OCI-LY7 (cell line): Measurements from ENCODE around the gene COL8A1.

Experiments used
- EZH2phosphoT487 ChIP-seq: fragments of 200-600 bp; sonication (generic); IDR thresholded peaks from 2 replicates; pipeline ENCODE4 v1.6.1; 2018; ENCODE audit warnings: low read depth, borderline replicate concordance, mild to moderate bottlenecking, mixed run types, antibody characterized with exemption, low read length, moderate library complexity, mixed read lengths
- TF ChIP-seq, protein P1 (sequence below): fragments of 200-600 bp; sonication (generic); conservative IDR thresholded peaks from 2 replicates; pipeline ENCODE4 v1.5.1; 2014; ENCODE audit warnings: mild to moderate bottlenecking, antibody characterized with exemption, low read length, moderate library complexity, mixed read lengths

DNA sequence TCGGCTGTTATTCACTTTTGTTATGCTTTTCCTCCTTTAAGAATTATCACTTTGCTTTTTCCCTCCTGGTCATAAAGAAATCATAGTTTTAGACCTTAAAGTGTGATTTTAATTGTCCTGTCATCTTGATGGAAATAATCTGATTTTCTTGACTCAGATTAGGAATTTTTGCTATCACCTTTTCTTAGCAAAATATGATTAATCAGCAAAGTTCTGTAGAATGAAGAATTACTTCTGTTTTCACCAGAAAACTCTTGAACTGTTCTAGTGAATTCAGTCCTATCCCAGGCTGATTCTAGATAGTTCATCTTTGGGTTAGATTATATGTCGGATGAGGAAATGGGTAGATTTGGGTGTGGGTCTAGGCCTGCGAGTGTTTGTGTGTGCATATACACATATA, 191.4 kb downstream of the COL8A1 start:
- TF ChIP-seq, protein P1, sequence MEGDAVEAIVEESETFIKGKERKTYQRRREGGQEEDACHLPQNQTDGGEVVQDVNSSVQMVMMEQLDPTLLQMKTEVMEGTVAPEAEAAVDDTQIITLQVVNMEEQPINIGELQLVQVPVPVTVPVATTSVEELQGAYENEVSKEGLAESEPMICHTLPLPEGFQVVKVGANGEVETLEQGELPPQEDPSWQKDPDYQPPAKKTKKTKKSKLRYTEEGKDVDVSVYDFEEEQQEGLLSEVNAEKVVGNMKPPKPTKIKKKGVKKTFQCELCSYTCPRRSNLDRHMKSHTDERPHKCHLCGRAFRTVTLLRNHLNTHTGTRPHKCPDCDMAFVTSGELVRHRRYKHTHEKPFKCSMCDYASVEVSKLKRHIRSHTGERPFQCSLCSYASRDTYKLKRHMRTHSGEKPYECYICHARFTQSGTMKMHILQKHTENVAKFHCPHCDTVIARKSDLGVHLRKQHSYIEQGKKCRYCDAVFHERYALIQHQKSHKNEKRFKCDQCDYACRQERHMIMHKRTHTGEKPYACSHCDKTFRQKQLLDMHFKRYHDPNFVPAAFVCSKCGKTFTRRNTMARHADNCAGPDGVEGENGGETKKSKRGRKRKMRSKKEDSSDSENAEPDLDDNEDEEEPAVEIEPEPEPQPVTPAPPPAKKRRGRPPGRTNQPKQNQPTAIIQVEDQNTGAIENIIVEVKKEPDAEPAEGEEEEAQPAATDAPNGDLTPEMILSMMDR: no peak
- no peak for TF ChIP-seq EZH2phosphoT487
